Bone marrow (tissue), 2 donors: ENCODE measurements around the gene HOXC4.
"Not testable (repeated sequence)": the region's sequence is repeated elsewhere in the genome, so short reads cannot be mapped to it uniquely, and the experiment has no call there.

Experiments used
- DNase-seq, 2 donors: peaks; one replicate each; lab custom pipeline; 2025; lab: John Stamatoyannopoulos, UW

Gene HOXC4

GRCh38 chr12:54041097-54041690 is 12.4 kb upstream of the HOXC4 start:
- DNase-seq = no peak

DNA sequence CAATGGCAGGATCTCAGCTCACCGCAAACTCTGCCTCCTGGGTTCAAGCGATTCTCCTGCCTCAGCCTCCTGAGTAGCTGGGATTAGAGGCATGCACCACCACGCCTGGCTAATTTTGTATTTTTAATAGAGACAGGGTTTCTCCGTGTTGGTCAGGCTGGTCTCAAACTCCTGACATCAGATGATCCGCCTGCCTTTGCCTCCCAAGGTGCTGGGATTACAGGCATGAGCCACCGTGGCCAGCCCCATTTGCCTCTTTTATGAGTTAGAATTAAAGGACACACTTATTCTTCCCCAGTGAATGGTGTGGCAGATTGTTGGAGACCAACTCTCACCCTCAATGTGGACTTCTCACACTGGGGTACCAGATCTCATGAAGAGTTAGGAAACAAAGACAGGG is 11.6 kb upstream of the HOXC4 start:
- not testable (repeated sequence) for DNase-seq

DNA sequence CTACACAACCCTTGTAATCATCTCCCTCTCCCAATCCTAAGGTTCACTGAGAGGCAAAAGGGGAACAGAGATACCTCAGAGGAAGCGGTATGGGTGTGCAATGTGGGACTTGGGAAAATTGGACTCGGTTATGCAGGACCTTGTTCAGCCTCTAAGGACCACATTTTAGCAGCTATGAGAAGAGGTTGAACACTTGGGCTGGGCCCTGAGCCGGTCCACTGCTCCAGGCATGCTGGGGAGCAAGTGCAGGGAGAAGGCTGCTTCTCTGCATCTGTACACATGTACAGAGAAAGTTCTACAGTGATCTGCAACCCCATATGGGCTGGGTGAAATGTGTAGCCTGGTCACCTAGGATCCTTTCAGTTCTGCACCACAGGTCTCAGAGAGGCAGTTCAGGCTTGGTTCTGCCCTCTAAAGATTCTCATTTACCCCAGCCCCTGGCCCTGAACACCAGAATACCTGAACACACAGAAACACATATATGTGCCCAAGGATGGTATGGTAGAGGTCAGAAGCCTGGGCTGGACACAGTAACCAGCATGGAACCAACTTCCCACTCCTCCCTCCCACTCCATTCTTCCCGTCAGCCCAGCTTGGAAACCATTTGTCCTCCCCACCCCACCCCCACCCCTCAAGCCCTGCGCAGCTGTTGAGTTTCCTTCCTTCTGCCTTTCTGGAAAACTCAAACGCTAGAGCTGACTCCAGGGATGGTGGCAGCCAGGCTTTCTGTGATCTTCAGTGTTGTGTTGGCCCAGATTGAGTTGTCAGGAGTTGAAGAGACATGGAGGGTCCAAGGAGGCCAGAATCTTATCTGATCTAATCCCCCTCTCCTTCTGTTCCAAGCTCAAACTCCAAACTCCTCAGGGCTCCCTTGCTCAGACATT is 10.4 kb upstream of the HOXC4 start:
- DNase-seq = no peak

GRCh38 chr12:54044425-54045103 is 9.1 kb upstream of the HOXC4 start:
- DNase-seq = no peak

GRCh38 chr12:54045401-54045800 is 8.2 kb upstream of the HOXC4 start:
- no peak for DNase-seq

DNA sequence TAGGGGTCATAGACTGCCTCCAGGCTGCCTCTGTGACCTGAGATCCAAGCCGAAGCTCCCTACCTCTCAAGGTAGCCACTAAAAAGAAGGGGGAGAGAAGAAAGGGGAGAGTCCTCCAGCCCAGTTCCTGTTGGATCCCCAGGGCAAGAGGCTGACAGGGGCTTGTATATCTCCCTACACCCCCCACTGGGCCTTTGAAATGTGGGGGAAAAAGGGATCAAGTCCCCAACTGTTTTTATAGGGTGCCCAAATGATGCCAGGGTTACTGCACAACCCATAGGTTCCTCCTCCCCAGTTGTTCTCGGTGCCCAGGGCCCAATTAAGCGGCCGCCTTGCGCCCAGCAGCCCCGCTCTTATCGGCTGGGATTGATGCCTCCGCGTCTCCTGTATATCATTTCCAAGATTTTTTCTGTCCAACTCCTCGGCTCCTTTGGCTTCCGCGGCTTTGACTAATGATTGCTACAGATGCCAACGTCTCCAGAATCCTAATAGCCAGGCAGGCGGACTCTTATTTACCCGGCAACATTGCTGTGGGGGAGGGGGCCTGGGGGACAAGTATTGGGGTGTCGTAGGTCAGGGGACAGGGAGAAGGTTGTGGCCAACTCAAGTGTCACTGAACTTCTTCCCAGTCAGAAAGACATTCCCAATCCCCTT is 7.6 kb upstream of the HOXC4 start:
- DNase-seq = no peak

GRCh38 chr12:54046809-54047159 is 6.9 kb upstream of the HOXC4 start:
- DNase-seq = no peak

DNA sequence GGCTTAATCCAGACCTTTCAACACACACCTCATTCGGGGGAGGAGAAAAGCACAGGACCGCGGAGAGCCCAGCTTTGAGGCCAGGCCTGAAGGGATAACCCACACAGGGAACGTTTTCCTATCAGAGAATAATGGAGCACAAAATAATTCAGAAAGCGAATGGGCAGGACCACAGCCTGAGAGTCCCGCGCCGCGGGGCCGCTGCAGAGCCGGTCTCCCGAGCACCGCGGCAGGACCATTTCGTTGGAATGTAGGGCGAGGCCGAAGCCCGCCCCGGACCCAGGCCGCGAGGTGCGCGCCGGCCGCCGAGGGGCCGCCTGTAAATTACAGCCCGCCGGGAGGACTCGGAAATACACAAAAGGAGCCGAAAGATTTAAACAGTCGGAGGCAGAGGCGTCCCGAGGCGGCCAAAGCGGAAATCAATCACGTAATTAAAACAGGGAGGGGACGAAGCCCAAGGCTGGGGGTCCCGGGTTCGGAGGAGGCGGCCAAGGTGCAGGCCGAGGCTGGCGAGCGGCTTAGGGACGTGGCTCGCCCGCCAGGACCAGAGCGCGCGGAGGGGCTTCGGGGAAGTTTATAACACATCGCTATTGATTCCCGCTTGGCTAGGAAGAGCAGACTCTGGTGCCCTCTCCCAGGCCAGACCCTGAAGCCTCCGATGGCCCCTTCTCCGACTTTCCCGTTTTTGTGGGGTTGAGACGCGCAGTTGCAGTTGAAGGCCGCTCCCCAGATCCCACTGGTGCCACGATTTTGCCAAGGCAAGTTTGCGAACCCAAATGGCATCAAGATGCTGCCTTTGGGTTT is 6.3 kb upstream of the HOXC4 start:
- no peak for DNase-seq

DNA sequence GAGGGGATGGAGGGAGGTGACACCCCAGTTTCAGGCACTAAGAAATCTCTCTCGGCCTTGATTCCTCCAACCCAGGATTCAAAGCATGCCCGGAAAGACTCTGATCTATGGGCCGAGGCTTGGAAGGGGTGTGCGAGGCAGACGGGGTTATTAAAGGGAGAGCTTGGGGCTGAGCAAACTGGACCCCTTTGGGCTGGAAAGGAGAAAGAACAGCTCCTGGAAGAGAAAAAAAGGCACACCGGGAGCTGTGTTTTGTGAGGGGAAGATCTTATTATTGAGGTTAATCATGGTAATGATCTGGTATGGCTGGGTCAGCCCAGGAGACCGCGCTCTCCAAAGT is 5.7 kb upstream of the HOXC4 start:
- DNase-seq = no peak

DNA sequence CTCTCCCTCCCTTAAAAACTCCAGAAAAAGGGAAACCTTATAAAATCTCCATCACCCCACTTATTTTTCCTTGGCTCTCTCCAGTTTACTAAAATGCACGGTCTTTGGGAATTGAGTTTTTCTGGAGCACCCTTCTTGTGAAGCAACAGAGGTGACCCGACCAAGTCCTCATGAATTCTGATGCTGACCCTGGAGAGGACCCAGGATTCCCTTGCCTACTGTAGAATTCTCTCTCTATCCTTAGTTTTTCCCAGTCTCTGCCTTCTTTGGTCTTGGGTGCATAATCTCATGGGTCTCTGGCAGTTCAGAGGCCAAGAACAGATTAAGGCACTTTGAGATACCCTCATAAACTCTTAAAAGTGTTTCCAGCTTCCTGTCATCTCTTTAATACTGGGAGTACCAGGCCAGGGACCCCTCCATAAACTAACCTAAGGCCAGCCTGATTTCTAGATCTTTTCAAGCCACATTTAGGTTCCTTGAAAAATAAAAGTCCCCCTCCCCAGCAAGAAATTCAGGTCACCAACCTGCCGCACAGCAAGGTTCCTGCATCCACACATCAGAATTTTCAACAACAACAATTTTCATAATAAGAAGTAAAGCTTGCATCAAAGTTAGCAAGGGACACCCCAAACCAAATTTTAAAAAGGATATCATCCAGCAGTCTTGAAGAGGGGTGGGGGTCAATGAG is 5.1 kb upstream of the HOXC4 start:
- no peak for DNase-seq

DNA sequence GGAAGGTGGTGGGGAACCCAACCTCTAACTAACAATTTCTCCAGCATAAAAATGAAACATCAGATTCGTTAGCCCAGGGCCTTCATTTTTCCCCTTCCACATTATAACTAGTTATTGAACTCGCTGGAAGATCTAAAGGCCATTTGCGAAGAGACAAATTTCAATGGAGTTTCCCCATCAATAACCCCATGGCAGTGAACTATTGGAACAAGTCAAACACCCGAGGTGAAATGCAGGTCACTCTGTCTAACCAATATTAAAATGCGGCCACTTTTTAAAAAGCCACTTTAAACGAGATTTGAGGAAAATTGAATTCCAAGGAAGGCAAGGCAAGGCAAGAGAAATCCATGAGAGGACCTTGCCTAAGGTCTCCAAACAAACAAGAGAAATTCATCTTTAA is 4.5 kb upstream of the HOXC4 start:
- no peak for DNase-seq

GRCh38 chr12:54050482-54050810 is 3.2 kb upstream of the HOXC4 start:
- DNase-seq = no peak

GRCh38 chr12:54051026-54051842 is 2.4 kb upstream of the HOXC4 start:
- no peak for DNase-seq

DNA sequence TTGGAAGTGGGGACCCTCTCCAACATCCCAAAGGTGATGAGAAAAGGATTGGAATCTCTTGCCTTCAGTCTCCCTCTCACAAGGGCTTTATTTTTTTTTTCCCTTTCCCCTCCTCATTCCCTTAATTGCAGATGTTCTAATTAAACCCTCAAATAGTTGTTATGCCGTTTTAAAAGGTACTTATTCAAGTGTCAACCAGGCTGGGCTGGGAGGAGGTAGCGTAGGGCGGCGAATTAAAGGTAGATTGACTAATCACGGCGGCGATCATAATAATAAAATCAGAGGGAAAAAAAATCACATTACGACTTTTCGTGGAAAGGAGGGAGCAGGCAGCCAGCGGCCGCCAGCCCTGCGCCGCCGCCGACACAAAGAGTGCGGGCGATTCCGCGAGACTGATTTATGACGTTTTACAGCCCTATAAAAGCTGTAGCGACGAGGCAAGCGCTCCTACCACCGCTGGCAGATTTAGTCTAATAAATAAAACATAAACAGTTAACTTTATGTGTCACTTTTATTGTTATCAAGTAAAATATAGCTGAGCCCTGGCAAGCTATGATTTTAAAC is 1.7 kb upstream of the HOXC4 start:
- no peak for DNase-seq

DNA sequence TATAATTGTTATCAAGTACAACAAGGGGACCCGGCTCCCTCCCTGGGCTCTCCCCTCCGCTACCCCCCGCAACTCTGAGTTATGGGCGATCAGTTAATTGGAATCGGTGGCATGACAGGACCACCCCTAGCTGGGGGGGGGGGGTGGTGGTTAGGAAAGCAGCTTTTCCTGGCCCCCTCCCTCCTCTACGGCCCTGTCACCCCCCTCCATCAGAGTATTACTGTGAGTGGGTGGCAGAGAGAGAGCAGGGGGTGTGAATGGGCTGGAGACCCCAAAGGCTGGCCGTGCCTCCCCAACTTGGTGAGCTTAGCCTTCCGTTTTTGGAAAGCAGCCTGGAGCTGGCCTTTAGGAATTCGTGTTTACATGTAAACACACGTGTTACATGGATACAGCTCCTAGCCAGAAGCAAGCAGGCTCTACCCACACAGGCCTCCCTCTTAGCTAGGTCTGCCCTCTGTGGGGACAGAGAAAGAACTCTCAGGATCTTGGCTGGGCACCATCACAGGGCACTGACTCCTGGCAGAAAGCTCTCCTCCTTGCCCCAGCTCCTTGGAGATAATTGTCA is 1.1 kb upstream of the HOXC4 start:
- no peak for DNase-seq

- DNase-seq = no peak
These were observed 458 bp upstream of the HOXC4 start for GRCh38 chr12:54053003-54053750.

GRCh38 chr12:54054742-54055194 is 1.1 kb downstream of the HOXC4 start:
- no peak for DNase-seq

DNA sequence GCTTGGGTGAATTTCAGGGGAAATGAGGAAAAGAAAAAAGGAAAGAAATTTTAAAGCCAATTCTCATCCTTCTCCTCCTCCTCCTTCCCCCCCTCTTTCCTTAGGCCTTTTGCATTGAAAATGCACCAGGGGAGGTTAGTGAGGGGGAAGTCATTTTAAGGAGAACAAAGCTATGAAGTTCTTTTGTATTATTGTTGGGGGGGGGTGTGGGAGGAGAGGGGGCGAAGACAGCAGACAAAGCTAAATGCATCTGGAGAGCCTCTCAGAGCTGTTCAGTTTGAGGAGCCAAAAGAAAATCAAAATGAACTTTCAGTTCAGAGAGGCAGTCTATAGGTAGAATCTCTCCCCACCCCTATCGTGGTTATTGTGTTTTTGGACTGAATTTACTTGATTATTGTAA is 1.9 kb downstream of the HOXC4 start:
- no peak for DNase-seq

DNA sequence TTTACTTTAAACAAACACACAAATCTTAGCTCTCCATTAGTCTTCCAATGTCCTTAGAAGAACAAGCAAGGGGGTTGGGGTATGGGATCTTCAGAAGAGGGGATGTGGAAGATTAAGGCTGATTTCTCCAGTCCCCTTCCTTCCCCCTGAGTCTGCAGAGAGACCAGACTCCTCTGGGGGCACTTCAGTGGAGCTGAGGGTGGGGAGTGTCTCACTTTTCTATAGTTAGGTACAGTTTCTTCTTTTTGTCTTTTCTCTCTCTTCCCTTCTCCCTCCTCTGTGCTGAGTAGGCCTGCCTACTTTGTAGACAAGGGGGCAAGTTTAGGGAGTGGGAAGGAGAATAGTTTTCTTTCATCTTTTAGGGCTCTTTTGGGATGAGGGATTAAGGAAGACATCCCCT is 2.5 kb downstream of the HOXC4 start:
- DNase-seq = no peak
